Measurements from ENCODE around the gene PTPRR. TPM values are rescaled to one million over a fixed set of nuclear protein-coding genes. Genes with fewer than 3 reads are reported as not detected.
A peak's percentile ranks its signal among the peaks of the same experiment; 100 is the strongest.

The PTPRR gene
- total RNA-seq, 1 donor from 2014 or later = 0.33 TPM

- Mint-ChIP-seq H3K27ac (ENCODE audit: unreplicated experiment) (peak overlapping the region; percentile 98), H3K36me3 (ENCODE audit: low read depth, unreplicated experiment) (no peaks in the 10 kb centered on the region), H3K4me3 (ENCODE audit: unreplicated experiment) (peak overlapping the region; percentile 13), H3K4me1 (ENCODE audit: unreplicated experiment) (peaks cover 57% of the 10 kb centered on the region), H3K27me3 (ENCODE audit: unreplicated experiment) (peaks cover 6% of the 10 kb centered on the region), H3K9me3 (ENCODE audit: unreplicated experiment) (no peaks in the 10 kb centered on the region)
- DNase-seq (ENCODE audit: low spot score) = peak; percentile 36
- no peak for TF ChIP-seq CTCF (IDR thresholded peaks at IDR 0.05; ENCODE audit: unreplicated experiment)
Observed at GRCh38 chr12:70721656-70722357, 198.7 kb downstream of the PTPRR start.

- Mint-ChIP-seq H3K27me3 (ENCODE audit: unreplicated experiment) (peaks cover 6% of the 10 kb centered on the region), H3K9me3 (ENCODE audit: unreplicated experiment) (no peaks in the 10 kb centered on the region), H3K36me3 (ENCODE audit: low read depth, unreplicated experiment) (no peaks in the 10 kb centered on the region), H3K27ac (ENCODE audit: unreplicated experiment) (peak overlapping the region; percentile 98), H3K4me1 (ENCODE audit: unreplicated experiment) (peaks cover 57% of the 10 kb centered on the region), H3K4me3 (ENCODE audit: unreplicated experiment) (no peak overlapping the region)
- no peak for TF ChIP-seq CTCF (IDR thresholded peaks at IDR 0.05; ENCODE audit: unreplicated experiment)
- no peak for DNase-seq (ENCODE audit: low spot score)
Observed at GRCh38 chr12:70721216-70721615, 199.3 kb downstream of the PTPRR start.

DNA sequence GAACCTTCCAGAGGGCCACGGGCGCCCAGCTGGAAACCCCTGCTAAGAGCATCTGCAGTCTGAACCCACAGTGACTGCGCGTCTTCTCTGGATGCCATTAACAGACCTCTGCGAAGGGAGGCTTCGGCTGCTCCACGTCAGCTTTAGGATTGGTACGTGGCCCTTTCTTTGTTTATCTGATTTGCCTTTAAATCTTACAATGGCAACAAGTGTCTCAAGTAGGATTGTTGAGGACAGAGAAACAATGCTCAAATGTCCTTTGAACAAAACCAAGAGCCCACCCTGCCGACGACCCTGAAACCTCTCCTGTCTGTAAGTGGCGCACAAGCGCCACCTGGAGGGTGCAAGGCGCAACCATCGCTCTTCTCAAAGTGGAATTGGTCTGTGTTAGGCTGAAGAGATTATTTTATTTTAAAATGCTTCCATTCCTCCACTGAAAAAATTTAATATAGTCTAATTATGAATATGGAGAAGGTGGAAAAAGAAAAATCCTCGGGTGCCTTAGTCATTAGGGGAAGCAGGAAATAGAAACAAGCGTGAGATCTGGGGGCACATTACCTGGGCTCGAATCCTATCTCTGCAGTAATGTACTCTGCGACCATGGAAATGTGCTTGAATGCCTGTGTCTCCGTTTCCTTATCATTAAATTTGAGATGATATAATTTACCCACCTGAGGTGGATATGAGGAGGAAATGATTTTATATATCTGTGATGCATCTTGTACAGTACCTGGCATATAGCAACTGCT is 200.7 kb downstream of the PTPRR start:
- Mint-ChIP-seq H3K4me1 (ENCODE audit: unreplicated experiment) (peaks cover 59% of the 10 kb centered on the region), H3K27ac (ENCODE audit: unreplicated experiment) (peak overlapping the region; percentile 75), H3K4me3 (ENCODE audit: unreplicated experiment) (no peak overlapping the region), H3K9me3 (ENCODE audit: unreplicated experiment) (no peaks in the 10 kb centered on the region), H3K36me3 (ENCODE audit: low read depth, unreplicated experiment) (no peaks in the 10 kb centered on the region), H3K27me3 (ENCODE audit: unreplicated experiment) (peaks cover 6% of the 10 kb centered on the region)
- TF ChIP-seq CTCF (IDR thresholded peaks at IDR 0.05; ENCODE audit: unreplicated experiment) = peak; percentile 86
- DNase-seq (ENCODE audit: low spot score) = peak; percentile 74

- Mint-ChIP-seq H3K9me3 (ENCODE audit: unreplicated experiment) (no peaks in the 10 kb centered on the region), H3K27ac (ENCODE audit: unreplicated experiment) (peak overlapping the region; percentile 95), H3K4me3 (ENCODE audit: unreplicated experiment) (no peak overlapping the region), H3K4me1 (ENCODE audit: unreplicated experiment) (peaks cover 54% of the 10 kb centered on the region), H3K27me3 (ENCODE audit: unreplicated experiment) (peaks cover 4% of the 10 kb centered on the region), H3K36me3 (ENCODE audit: low read depth, unreplicated experiment) (no peaks in the 10 kb centered on the region)
- TF ChIP-seq CTCF (IDR thresholded peaks at IDR 0.05; ENCODE audit: unreplicated experiment) = no peak
- no peak for DNase-seq (ENCODE audit: low spot score)
Observed at GRCh38 chr12:70719071-70719470, 201.5 kb downstream of the PTPRR start.

DNA sequence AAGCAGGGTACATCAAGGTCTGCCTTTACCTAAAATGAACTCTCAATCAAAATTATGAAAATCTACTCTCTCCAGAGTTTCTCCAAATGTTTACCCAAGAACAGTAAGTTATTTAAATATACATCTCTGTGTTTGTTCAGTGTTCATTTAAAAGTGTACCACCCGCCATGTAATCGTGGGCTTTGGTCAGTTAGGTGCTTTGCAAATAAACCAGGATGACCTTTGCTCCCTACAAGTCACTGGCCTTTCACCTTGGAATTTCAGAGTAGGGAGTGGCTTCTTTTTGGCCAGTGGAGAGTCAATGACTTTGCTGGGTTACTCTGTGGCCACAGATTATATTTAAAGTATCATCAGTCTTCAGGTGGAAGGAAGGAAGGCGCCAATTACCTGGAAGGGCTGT is 208.7 kb downstream of the PTPRR start:
- TF ChIP-seq CTCF (IDR thresholded peaks at IDR 0.05; ENCODE audit: unreplicated experiment) = no peak
- H3K4me1 Mint-ChIP-seq (ENCODE audit: unreplicated experiment) = peaks cover 13% of the 10 kb centered on the region
- H3K27ac Mint-ChIP-seq (ENCODE audit: unreplicated experiment) = no peak overlapping the region
- DNase-seq (ENCODE audit: low spot score) = no peak
- H3K27me3 Mint-ChIP-seq (ENCODE audit: unreplicated experiment) = no peaks in the 10 kb centered on the region
- H3K36me3 Mint-ChIP-seq (ENCODE audit: low read depth, unreplicated experiment) = no peaks in the 10 kb centered on the region
- H3K4me3 Mint-ChIP-seq (ENCODE audit: unreplicated experiment) = no peak overlapping the region
- H3K9me3 Mint-ChIP-seq (ENCODE audit: unreplicated experiment) = no peaks in the 10 kb centered on the region

Data from endothelial cell (in vitro differentiated cells).